Anterior cingulate cortex (tissue), 58 donors: ENCODE results near the gene IGLL1.
"Not testable (repeated sequence)": the region's sequence is repeated elsewhere in the genome, so short reads cannot be mapped to it uniquely, and the experiment has no call there.

Source experiments
- DNase-seq, 58 donors: peaks; one replicate each; lab custom pipeline; 2025; lab: John Stamatoyannopoulos, UW

The IGLL1 gene

GRCh38 chr22:23543506-23544000 lies 36.5 kb downstream of the IGLL1 start:
- not testable (repeated sequence) for DNase-seq

GRCh38 chr22:23542933-23543332 lies 37.2 kb downstream of the IGLL1 start:
- DNase-seq = no peak

- not testable (repeated sequence) for DNase-seq
Measured at GRCh38 chr22:23542391-23542790, 37.7 kb downstream of the IGLL1 start.

- not testable (repeated sequence) for DNase-seq
Measured at GRCh38 chr22:23541849-23542281, 38.2 kb downstream of the IGLL1 start.

- not testable (repeated sequence) for DNase-seq
Measured at GRCh38 chr22:23540837-23541236, 39.3 kb downstream of the IGLL1 start.

- not testable (repeated sequence) for DNase-seq
Measured at GRCh38 chr22:23539839-23540198, 40.3 kb downstream of the IGLL1 start.

- peak in 56 of 58 donors; percentile 10 to 85 (median 62) for DNase-seq
Measured at GRCh38 chr22:23539135-23539838, 40.8 kb downstream of the IGLL1 start.

- DNase-seq = not testable (repeated sequence)
Measured at GRCh38 chr22:23538696-23539030, 41.4 kb downstream of the IGLL1 start.

- DNase-seq = not testable (repeated sequence)
Measured at GRCh38 chr22:23537830-23538695, 42.0 kb downstream of the IGLL1 start.

- no peak for DNase-seq
Measured at GRCh38 chr22:23537416-23537815, 42.7 kb downstream of the IGLL1 start.

GRCh38 chr22:23536821-23537345 lies 43.2 kb downstream of the IGLL1 start:
- no peak for DNase-seq

GRCh38 chr22:23535790-23536661 lies 44.1 kb downstream of the IGLL1 start:
- DNase-seq = not testable (repeated sequence)

GRCh38 chr22:23534851-23535717 lies 45.0 kb downstream of the IGLL1 start:
- no peak for DNase-seq

- DNase-seq = no peak
Measured at GRCh38 chr22:23534201-23534850, 45.8 kb downstream of the IGLL1 start.

- DNase-seq = no peak
Measured at GRCh38 chr22:23533771-23534191, 46.3 kb downstream of the IGLL1 start.

GRCh38 chr22:23533328-23533762 lies 46.7 kb downstream of the IGLL1 start:
- no peak for DNase-seq

GRCh38 chr22:23532731-23533130 lies 47.4 kb downstream of the IGLL1 start:
- no peak for DNase-seq

GRCh38 chr22:23531966-23532705 lies 48.0 kb downstream of the IGLL1 start:
- no peak for DNase-seq
